Hypothalamus (tissue), 51 donors: Measurements from ENCODE around the gene CRB3.
"Not testable (repeated sequence)": the region's sequence is repeated elsewhere in the genome, so short reads cannot be mapped to it uniquely, and the experiment has no call there.

Experiments
- DNase-seq, 51 donors: peaks; one replicate each; lab custom pipeline; 2025; lab: John Stamatoyannopoulos, UW

The CRB3 gene

GRCh38 chr19:6489278-6490061, 25.4 kb downstream of the CRB3 start:
- peak in 2 of 51 donors; percentile 10 to 59 for DNase-seq

- DNase-seq = no peak
These were observed 26.1 kb downstream of the CRB3 start for GRCh38 chr19:6490134-6490533.

GRCh38 chr19:6491802-6492592, 27.9 kb downstream of the CRB3 start:
- peak in 2 of 51 donors; percentile 30 to 45 for DNase-seq

- no peak for DNase-seq
These were observed 30.5 kb downstream of the CRB3 start for GRCh38 chr19:6494438-6495036.

- DNase-seq = no peak
These were observed 31.9 kb downstream of the CRB3 start for GRCh38 chr19:6495947-6496346.

- DNase-seq = no peak
These were observed 34.4 kb downstream of the CRB3 start for GRCh38 chr19:6498294-6499036.

GRCh38 chr19:6499052-6499790, 35.1 kb downstream of the CRB3 start:
- no peak for DNase-seq

GRCh38 chr19:6500837-6501739, 37.0 kb downstream of the CRB3 start:
- DNase-seq = no peak

- DNase-seq = peak in 50 of 51 donors; percentile 11 to 91 (median 73)
These were observed 37.9 kb downstream of the CRB3 start, which contains the start of gene TUBB4A for GRCh38 chr19:6501740-6502648. TUBB4A (minus strand) TSS chr19:6502309; CDS start chr19:6502212, 97 bp downstream.

GRCh38 chr19:6503407-6504201, 39.5 kb downstream of the CRB3 start:
- DNase-seq = no peak

- DNase-seq = not testable (repeated sequence)
These were observed 44.1 kb downstream of the CRB3 start for GRCh38 chr19:6508028-6508771.

GRCh38 chr19:6509118-6509971, 45.3 kb downstream of the CRB3 start:
- peak; percentile 31 to 99 (median 84) for DNase-seq

GRCh38 chr19:6510618-6511017, 46.5 kb downstream of the CRB3 start:
- no peak for DNase-seq

- no peak for DNase-seq
These were observed 50.0 kb downstream of the CRB3 start for GRCh38 chr19:6514089-6514488.

GRCh38 chr19:6514926-6515544, 51.0 kb downstream of the CRB3 start:
- DNase-seq = no peak
